Thoracic aorta (tissue), 2 donors: ENCODE data around the gene INPP5D. TPM values are rescaled to one million over a fixed set of nuclear protein-coding genes. Genes with fewer than 3 reads are reported as not detected.

Experiments
- ATAC-seq: fragments of 150-250 bp; one replicate; pipeline ENCODE4 v1.8.0; 2017; ENCODE audit warnings: low read depth; ENCODE audit not compliant: insufficient number of reproducible peaks, low FRiP score
- DNase-seq: peaks from one replicate; pipeline ENCODE4 v3.0.0-alpha.2; 2020; ENCODE audit warnings: low spot score
- H3K27ac ChIP-seq, 2 donors: fragments of 200-600 bp; sonication (generic); 1 replicate in 1 of 2; 2 replicates in 1 of 2; pipeline ENCODE4 v1.5.1; 2016; ENCODE audit warnings: mild to moderate bottlenecking in 2 of 2, moderate library complexity in 2 of 2
- H3K27me3 ChIP-seq: fragments of 200-600 bp; sonication (generic); replicated peaks from 2 replicates; pipeline ENCODE4 v1.6.0; 2016; ENCODE audit warnings: mild to moderate bottlenecking; ENCODE audit not compliant: insufficient read depth
- H3K36me3 ChIP-seq: fragments of 200-600 bp; sonication (generic); one replicate; pipeline ENCODE4 v1.5.1; 2016
- H3K4me1 ChIP-seq, 2 donors: fragments of 200-600 bp; sonication (generic); 1 replicate in 1 of 2; 2 replicates in 1 of 2; pipeline versions ENCODE4 v1.5.1 to v1.6.0; 2016; ENCODE audit warnings: low read depth in 2 of 2, mild to moderate bottlenecking in 1 of 2; ENCODE audit not compliant: control insufficient read depth in 1 of 2
- H3K4me3 ChIP-seq: fragments of 200-600 bp; sonication (generic); 2 replicates; pipeline ENCODE4 v1.5.1; 2016; ENCODE audit warnings: mild to moderate bottlenecking
- H3K9me3 ChIP-seq: fragments of 200-600 bp; sonication (generic); 2 replicates; pipeline ENCODE4 v1.5.1; 2016
- total RNA-seq, 2 donors: library from RNA; depleted of rRNA; stranded (reverse); fragments of >200 nt; gene quantifications; one replicate each; pipeline versions ENCODE4 v1.1.0 to v1.2.3, GENCODE V29; 2016
- TF ChIP-seq, protein P1 (sequence below): fragments of 200-600 bp; sonication (generic); IDR thresholded peaks from one replicate; pipeline ENCODE4 v1.5.1; 2019; ENCODE audit warnings: antibody characterized with exemption

INPP5D gene
- total RNA-seq, 2 donors from 2014 or later = 24.2 to 49.7 TPM

- Histone ChIP-seq H3K36me3 (no peaks in the 10 kb centered on the region), H3K4me3 (no peak overlapping the region), H3K27ac (no peak overlapping the region), H3K9me3 (peaks cover 5% of the 10 kb centered on the region), H3K4me1 (no peaks in the 10 kb centered on the region), H3K27me3 (no peaks in the 10 kb centered on the region)
- ATAC-seq (no peak), DNase-seq (no peak)
- TF ChIP-seq, protein P1, sequence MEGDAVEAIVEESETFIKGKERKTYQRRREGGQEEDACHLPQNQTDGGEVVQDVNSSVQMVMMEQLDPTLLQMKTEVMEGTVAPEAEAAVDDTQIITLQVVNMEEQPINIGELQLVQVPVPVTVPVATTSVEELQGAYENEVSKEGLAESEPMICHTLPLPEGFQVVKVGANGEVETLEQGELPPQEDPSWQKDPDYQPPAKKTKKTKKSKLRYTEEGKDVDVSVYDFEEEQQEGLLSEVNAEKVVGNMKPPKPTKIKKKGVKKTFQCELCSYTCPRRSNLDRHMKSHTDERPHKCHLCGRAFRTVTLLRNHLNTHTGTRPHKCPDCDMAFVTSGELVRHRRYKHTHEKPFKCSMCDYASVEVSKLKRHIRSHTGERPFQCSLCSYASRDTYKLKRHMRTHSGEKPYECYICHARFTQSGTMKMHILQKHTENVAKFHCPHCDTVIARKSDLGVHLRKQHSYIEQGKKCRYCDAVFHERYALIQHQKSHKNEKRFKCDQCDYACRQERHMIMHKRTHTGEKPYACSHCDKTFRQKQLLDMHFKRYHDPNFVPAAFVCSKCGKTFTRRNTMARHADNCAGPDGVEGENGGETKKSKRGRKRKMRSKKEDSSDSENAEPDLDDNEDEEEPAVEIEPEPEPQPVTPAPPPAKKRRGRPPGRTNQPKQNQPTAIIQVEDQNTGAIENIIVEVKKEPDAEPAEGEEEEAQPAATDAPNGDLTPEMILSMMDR = no peak
Observed at GRCh38 chr2:233137040-233137439, 76.9 kb downstream of the INPP5D start.

GRCh38 chr2:233140077-233140585, 80.0 kb downstream of the INPP5D start:
- Histone ChIP-seq H3K4me1 (no peaks in the 10 kb centered on the region), H3K4me3 (no peak overlapping the region), H3K36me3 (no peaks in the 10 kb centered on the region), H3K9me3 (peaks cover 5% of the 10 kb centered on the region), H3K27ac (no peak overlapping the region), H3K27me3 (no peaks in the 10 kb centered on the region)
- TF ChIP-seq, protein P1 = no peak
- DNase-seq (no peak), ATAC-seq (no peak)

DNA sequence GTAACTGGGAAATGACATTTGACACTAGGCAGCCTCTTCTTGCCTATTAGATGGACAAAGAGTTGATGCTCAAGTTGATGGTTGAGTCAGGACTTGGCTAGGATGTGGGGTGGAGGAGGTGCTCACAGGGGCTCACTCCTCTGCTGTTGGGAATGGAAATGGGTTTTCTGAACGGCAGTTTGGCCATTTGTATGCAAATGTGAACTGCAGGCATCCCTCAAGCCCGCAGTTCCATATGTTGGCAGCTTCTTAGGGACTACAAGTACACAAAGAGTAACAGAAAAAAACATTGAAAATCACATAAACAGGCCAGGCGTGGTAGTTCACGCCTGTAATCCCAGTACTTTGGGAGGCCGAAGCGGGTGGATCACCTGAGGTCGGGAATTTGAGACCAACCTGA, 80.8 kb downstream of the INPP5D start:
- no peak for ATAC-seq
- H3K36me3 ChIP-seq = no peaks in the 10 kb centered on the region
- TF ChIP-seq, protein P1 = no peak

GRCh38 chr2:233141901-233142300, 81.8 kb downstream of the INPP5D start:
- no peak for DNase-seq
- ATAC-seq = no peak
- no peaks in the 10 kb centered on the region for H3K9me3 ChIP-seq
- no peak overlapping the region for H3K27ac ChIP-seq
- no peaks in the 10 kb centered on the region for H3K4me1 ChIP-seq
- TF ChIP-seq, protein P1 = no peak
- H3K36me3 ChIP-seq = no peaks in the 10 kb centered on the region
- H3K4me3 ChIP-seq = no peak overlapping the region
- no peaks in the 10 kb centered on the region for H3K27me3 ChIP-seq

More for the DNA sequence above, 80.8 kb downstream of the INPP5D start:
- Histone ChIP-seq H3K9me3 (peaks cover under 1% of the 10 kb centered on the region), H3K4me3 (no peak overlapping the region), H3K27ac (no peak overlapping the region), H3K27me3 (no peaks in the 10 kb centered on the region), H3K4me1 (no peaks in the 10 kb centered on the region)
- DNase-seq = no peak

- no peak for ATAC-seq
- TF ChIP-seq, protein P1 = no peak
- Histone ChIP-seq H3K4me3 (no peak overlapping the region), H3K36me3 (no peaks in the 10 kb centered on the region), H3K27me3 (no peaks in the 10 kb centered on the region), H3K9me3 (no peaks in the 10 kb centered on the region), H3K27ac (no peak overlapping the region), H3K4me1 (no peaks in the 10 kb centered on the region)
- no peak for DNase-seq
Observed at GRCh38 chr2:233142355-233142897, 82.3 kb downstream of the INPP5D start.
